OCI-LY7 (cell line): ENCODE measurements around the gene CDCA8.

Experiments used
- EZH2phosphoT487 ChIP-seq: fragments of 200-600 bp; sonication (generic); IDR thresholded peaks from 2 replicates; pipeline ENCODE4 v1.6.1; 2018; ENCODE audit warnings: low read depth, borderline replicate concordance, mild to moderate bottlenecking, mixed run types, antibody characterized with exemption, low read length, moderate library complexity, mixed read lengths
- TF ChIP-seq, protein P1 (sequence below): fragments of 200-600 bp; sonication (generic); conservative IDR thresholded peaks from 2 replicates; pipeline ENCODE4 v1.5.1; 2014; ENCODE audit warnings: mild to moderate bottlenecking, antibody characterized with exemption, low read length, moderate library complexity, mixed read lengths

DNA sequence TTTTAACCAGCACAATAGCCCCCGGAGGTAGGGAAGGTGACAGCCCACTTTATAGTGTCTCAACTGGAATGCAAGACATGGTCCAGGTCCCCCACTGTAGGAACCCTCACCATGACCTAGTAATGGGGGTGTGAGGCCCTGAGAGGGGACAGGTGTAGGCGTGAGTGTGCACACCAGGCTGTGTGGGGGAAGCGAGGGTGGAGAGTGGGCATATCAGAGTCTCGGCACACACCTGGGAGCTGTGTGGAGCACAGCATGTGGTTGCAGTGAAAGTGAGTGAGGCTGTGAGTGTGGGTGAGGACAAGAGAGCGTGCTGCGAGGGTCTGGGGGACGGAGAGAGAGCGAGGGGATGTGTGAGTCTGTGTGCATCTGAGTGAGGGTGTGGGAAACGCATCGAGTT lies 40.5 kb upstream of the CDCA8 start:
- TF ChIP-seq, protein P1, sequence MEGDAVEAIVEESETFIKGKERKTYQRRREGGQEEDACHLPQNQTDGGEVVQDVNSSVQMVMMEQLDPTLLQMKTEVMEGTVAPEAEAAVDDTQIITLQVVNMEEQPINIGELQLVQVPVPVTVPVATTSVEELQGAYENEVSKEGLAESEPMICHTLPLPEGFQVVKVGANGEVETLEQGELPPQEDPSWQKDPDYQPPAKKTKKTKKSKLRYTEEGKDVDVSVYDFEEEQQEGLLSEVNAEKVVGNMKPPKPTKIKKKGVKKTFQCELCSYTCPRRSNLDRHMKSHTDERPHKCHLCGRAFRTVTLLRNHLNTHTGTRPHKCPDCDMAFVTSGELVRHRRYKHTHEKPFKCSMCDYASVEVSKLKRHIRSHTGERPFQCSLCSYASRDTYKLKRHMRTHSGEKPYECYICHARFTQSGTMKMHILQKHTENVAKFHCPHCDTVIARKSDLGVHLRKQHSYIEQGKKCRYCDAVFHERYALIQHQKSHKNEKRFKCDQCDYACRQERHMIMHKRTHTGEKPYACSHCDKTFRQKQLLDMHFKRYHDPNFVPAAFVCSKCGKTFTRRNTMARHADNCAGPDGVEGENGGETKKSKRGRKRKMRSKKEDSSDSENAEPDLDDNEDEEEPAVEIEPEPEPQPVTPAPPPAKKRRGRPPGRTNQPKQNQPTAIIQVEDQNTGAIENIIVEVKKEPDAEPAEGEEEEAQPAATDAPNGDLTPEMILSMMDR = no peak
- no peak for TF ChIP-seq EZH2phosphoT487
